Epithelial cell of prostate (primary cell): ENCODE data around the gene KCNJ5.
"Not testable (repeated sequence)": the region's sequence is repeated elsewhere in the genome, so short reads cannot be mapped to it uniquely, and the experiment has no call there.

Experiments used
- DNase-seq: peaks from one replicate; pipeline ENCODE4 v3.0.0-alpha.2; 2011; ENCODE audit warnings: low read depth, low spot score
- H3K27ac ChIP-seq: fragments of 450-650 bp; 2 replicates; pipeline ENCODE4 v1.5.1; 2017; ENCODE audit warnings: mild to moderate bottlenecking

Gene KCNJ5

DNA sequence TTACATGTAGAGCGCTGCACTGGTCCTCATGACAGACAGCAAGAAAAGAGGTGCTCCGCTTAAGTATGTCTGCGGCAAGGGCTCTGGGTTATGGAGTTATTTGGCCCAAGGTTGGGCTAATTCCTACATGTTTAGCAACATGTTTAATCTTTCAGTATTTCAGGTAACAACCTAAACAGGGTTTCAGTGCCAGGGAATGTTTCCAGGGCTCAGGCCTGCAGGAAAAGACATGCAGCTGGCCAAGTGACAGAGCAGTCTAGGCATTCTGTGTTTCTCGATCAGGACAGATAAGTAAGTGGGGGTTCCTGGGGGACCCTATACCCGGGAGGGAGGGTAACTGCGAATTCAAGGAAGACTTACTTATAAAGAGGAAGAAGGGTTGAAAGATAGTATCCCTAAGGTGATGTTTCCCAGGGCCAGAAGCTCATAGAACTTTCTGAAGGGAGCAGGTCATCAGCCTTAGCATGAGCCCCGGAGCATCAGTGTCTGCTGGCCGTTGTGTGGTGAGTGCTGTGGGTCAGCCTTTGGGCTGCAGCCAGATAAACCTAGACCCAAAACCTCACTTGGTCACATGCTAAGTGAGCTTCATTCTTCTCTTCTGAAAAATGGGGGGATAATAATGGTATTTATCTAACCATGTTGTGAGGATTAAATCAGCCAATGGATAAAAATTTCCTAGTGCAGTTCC is 18.4 kb downstream of the KCNJ5 start:
- no peak for DNase-seq
- peak overlapping the region; percentile 80 for H3K27ac ChIP-seq

DNA sequence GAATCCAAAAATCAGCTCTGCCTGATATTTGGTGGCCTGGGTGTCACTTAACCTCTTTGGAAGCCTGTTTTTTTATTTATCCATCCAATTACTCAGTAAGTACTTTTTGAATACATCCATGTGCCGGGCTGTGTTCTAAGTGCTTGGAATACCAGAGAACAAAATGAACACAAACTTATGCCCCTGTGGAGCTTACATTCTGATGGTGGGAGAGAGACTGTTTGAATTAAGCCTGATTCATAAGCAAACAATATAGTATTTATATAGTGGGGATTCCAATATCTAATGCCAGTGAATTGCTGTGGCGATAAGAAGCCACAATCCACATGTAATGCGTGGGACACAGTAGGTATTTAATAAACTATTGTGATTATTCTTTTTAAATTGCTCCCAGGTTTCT is 19.4 kb downstream of the KCNJ5 start:
- H3K27ac ChIP-seq = no peak overlapping the region
- DNase-seq = no peak

DNA sequence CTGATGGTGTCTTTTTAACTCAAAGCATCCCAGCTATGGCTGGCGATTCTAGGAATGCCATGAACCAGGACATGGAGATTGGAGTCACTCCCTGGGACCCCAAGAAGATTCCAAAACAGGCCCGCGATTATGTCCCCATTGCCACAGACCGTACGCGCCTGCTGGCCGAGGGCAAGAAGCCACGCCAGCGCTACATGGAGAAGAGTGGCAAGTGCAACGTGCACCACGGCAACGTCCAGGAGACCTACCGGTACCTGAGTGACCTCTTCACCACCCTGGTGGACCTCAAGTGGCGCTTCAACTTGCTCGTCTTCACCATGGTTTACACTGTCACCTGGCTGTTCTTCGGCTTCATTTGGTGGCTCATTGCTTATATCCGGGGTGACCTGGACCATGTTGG is 20.1 kb downstream of the KCNJ5 start:
- DNase-seq = no peak
- H3K27ac ChIP-seq = no peak overlapping the region

DNA sequence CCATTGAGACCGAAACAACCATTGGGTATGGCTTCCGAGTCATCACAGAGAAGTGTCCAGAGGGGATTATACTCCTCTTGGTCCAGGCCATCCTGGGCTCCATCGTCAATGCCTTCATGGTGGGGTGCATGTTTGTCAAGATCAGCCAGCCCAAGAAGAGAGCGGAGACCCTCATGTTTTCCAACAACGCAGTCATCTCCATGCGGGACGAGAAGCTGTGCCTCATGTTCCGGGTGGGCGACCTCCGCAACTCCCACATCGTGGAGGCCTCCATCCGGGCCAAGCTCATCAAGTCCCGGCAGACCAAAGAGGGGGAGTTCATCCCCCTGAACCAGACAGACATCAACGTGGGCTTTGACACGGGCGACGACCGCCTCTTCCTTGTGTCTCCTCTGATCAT is 20.5 kb downstream of the KCNJ5 start:
- no peak overlapping the region for H3K27ac ChIP-seq
- DNase-seq = no peak

DNA sequence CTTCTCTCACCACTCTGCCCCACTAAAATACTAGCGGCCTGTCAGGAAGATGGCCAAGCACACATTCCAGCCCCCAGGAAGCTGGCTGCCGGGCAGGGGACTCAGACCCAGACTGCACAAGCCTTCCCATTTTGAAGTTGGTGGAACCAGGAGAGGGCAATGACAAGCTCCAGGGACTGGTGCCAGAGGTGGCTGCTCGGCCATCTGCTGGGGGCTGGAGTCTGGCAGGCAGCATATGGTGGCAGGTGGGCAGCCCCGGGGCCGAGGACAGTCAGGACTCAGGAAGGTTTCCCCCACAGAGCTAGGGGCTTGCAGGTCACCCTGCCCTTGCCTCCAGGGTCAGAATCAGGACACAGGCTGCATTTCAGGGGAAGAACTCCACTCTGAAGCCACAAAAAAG is 22.6 kb downstream of the KCNJ5 start:
- no peak for DNase-seq

DNA sequence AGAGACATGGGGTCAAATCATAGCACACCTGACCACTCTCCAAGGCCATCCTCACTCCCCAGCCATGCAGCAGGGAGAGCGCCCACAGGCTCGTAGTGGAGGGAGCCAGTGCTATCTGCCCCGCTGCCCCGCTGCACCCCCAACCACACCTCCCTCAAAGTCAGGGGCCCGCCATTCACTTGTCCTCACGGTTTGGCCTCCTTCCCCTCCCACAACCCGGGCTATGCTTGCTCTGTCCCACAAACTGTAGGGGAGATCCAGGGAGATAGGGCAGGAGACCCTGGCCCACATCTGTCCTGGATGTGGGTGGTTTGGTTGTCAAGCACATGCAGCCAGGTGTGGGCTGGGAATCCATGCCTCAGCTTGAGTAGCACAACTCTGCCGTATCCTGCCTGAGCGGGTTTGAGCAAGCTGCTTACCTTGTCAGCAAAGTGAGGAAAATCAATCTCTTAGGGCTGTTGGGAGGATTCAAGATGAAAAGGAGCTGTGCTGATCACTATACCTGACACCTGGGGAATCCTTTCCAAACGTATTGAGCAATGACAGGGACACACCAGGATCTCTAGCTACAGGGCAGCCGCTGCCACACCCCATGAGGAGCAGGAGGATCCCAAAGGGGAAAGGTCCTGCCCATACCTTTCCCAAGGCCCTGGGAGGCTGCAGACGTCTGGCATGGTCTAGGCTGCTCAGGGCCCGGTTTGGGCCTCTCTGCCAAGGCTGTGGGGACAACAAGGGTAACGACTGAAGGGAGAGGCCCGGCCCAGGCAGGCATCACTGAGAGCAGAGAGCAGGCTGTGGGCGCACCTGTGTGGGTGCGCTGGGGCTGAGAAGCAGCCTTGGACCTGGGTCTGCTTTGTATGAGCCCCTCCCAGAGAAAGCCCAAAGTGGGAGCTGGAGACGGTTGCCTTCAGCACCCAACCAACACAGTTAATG is 23.3 kb downstream of the KCNJ5 start:
- DNase-seq = no peak
- H3K27ac ChIP-seq = no peak overlapping the region

More for the DNA sequence above, 22.6 kb downstream of the KCNJ5 start:
- no peak overlapping the region for H3K27ac ChIP-seq

DNA sequence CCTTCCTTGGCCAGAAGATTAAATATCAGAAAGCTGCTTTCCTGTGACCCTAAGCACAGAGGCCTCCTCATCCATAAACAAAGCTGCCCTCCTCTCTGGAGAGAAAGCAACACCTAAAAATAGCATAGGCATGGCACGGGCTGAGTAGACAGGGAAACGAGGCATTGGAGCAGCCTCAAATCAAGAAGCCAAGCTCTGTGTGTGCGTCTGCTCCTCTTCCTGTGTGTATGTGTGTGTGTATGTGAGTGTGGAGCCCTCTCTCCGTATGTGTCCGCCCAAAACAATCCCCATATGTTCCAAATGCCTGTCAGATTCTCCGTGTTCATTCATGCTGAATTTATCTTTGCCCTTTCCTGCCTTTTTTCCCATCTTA is 24.0 kb downstream of the KCNJ5 start:
- no peak overlapping the region for H3K27ac ChIP-seq
- no peak for DNase-seq

DNA sequence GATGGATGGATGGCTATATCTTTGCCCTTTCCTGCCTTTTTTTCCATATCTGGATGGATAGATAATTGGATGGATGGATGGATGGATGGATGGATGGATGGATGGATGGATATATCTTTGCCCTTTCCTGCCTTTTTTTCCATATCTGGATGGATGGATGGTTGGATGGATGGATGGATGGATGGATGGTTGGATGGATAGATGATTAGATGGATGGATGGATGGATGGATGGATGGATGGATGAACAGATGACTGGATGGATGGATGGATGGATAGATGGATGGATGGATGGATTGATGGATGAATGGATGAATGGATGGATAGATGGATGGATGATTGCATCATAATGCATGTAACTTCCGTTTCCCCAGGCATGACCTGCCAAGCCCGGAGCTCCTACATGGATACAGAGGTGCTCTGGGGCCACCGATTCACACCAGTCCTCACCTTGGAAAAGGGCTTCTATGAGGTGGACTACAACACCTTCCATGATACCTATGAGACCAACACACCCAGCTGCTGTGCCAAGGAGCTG is 24.9 kb downstream of the KCNJ5 start:
- no peak for DNase-seq
- no peak overlapping the region for H3K27ac ChIP-seq

DNA sequence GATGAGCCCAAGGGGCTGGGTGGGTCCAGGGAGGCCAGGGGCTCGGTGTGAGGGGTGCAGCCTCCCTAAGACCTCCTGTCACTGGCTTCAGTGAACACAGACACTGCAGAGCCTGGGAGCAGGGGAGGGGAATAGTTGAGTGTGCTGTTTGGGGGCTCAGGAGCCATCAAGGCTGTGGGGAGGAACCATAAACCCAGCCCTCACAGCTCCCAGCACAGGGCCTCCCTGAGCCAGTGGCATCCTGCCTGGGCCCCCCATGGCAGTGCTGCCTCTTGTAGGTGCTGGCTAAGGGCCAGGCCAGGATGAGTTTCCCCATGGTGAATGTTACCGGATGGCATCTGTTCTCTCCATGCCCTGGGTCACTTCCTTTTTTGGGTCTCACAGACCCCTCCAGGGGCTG is 25.5 kb downstream of the KCNJ5 start:
- no peak overlapping the region for H3K27ac ChIP-seq
- no peak for DNase-seq

DNA sequence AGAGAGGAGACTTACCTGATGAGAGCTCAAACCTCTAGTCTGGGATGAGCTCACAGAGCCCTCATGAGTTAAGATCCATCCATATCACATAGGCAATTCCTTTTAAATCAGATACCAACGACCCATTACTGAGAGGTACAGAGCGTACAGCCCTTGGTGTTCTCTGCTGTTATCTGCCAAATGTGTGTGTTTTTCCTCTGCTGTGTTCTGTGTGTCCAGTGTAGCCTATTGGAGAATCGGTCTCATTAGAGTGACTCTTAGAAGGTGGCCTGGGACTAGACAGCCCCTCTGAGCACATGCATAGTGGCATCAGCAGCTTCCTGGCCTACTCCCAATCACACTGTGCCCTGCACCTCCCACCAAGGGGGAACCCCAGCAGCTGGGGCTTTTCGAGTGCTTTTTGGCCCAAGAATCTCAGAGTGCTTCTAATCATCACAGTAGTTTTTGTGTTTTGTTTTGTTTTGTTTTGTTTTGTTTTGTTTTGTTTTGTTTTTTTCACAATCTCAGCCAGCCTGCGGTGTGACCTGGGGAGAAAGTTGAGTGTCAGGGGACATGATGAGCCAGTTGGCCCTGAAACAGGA is 26.1 kb downstream of the KCNJ5 start:
- H3K27ac ChIP-seq = no peak overlapping the region

DNA sequence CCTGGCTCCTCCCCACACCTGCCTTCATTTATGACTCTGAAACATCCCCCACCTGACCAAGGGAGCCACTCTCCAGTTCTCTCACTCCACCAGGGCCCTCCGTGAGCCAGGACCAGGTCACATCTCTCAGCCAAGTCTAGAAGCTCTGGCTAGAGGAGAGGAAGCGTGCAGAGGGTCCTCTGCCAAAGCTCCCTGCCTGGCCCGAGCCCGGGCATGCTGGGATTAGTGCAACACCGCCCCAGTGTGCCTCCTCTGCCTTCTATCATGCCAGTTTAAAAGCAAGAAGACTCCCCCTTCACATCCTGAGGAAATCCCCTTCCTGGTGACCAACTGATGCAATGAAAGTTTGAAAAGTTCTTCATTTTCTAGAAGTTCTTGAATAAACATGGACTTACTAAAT is 28.1 kb downstream of the KCNJ5 start:
- H3K27ac ChIP-seq = no peak overlapping the region
- DNase-seq = no peak

More for the DNA sequence above, 26.1 kb downstream of the KCNJ5 start:
- DNase-seq = no peak

DNA sequence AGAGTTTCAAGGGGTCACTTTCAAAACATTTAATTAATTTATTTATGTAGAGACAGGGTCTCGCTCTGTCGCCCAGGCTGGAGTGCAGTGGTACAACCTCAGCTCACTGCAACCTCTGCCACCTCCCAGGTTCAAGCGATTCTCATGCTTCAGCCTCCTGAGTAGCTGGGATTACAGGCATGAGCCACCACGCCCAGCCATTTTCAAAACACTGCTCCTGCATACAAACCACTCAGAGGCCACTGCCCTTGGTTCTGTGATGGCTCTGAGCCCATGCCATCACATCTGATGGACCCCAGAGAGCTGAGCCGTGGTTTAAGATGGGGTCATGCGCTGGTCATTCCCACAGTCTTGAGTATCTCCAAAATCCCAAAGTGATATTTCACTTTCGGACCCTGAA is 28.5 kb downstream of the KCNJ5 start:
- DNase-seq, H3K27ac ChIP-seq: not testable (repeated sequence)

DNA sequence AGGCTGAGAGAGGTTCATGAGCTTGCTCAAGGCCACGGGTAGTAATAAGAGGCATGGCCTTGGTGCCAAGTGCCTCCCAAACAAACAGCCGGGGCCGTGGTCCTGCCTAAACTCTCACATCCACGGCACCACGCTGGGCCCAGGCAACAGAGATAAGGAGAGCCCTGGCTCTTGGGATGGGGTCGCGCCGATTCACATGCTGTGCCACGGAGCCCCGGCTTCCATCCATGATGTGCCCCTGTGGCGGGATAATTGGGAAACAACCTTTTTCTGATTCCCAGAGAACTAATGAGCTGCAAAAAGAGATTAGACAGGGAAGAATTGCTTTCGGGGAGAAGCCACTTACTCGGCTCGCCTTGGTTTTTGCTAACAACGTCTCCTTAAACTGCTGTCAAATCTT is 29.5 kb downstream of the KCNJ5 start:
- H3K27ac ChIP-seq = no peak overlapping the region
- no peak for DNase-seq

DNA sequence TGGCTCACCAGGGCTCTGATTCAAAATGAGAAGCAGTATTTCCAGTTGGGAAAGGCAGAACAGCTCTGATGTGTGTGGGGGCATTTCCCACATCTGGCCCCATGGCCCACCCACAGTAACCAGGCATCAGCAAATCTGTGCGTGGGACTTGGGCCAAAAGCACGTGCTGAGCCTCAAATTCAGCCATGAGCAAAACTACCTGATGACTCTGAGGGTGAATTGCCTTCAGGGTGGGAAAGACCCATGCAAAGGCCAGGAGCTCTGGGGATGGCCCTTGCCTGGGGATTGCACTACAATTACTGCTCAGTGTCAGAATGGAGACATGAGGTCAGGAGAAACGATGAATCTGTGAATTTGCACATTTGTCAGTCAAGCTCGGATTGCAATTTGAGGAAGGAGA is 30.6 kb downstream of the KCNJ5 start:
- no peak for DNase-seq
- no peak overlapping the region for H3K27ac ChIP-seq

DNA sequence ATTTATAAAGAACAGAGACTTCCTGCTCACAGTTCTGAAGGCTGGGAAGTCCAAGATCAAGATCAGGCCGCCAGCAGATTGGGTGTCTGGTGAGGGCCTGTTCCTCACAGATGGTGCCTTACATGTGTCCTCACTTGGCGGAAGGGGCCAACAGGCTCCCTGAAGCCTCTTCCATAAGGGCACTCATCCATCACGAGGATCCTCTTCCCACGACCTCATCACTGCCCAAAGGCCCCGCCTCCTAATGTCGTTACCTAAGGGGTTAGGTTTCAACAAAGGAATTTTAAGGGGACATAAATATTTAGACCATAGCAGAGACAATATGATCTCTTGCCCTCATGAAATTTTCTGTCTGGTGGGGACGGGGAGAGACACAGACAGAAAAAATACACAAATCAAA is 32.9 kb downstream of the KCNJ5 start:
- DNase-seq = no peak
- H3K27ac ChIP-seq = no peak overlapping the region

DNA sequence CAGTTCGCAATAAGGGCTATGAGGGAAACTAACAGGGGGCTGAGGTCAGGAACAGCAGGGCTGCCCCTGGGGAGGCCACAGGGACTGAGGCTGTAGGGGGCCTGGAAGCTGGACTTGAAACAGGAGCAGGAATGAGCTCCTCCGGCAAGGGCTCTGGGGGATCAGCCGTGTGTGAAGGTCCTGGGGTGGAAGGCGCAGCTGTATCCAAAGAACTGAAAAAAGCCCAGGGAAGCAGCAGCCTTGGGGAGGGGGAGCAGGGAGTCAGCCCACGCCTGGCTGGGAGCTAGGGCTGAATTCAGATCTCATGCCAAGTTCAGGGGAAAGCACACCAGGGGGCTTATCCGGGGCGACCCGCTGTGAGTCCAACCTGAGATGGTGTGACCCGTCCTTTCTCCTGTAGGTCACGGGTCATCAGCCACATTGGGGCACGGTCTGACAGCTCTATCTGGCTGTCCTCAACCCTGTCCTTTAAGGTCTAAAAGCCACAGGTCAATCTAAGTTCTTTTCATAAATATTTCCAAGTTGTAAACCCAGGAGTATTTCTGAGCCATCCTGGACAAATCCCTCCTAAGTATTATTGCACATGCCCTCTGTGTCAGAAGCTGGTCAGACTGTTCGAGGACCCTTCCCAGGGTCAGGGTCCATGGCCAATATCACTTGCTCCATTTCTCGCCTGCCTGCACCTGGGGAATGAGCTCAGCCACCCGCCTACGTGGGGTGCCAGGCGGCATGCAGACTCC is 33.5 kb downstream of the KCNJ5 start:
- no peak for DNase-seq

DNA sequence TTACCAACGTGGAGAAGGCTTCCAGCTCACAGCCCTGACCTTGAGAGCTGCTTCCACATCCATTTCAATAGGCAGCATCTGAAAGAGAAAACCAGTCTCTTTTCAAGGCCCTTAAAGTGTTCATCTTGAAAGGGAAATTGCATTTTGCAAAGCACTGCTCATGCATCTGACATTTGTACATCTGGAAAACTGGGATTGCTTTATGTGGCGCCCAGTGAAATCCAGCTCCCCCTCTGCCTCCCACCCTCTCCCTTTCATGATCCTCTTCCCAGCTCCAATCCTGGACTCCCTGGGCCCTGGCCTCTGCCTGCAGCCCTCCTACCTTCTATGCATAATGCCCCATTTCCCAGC is 34.1 kb downstream of the KCNJ5 start:
- DNase-seq = no peak
- no peak overlapping the region for H3K27ac ChIP-seq

More for the DNA sequence above, 33.5 kb downstream of the KCNJ5 start:
- H3K27ac ChIP-seq = no peak overlapping the region

DNA sequence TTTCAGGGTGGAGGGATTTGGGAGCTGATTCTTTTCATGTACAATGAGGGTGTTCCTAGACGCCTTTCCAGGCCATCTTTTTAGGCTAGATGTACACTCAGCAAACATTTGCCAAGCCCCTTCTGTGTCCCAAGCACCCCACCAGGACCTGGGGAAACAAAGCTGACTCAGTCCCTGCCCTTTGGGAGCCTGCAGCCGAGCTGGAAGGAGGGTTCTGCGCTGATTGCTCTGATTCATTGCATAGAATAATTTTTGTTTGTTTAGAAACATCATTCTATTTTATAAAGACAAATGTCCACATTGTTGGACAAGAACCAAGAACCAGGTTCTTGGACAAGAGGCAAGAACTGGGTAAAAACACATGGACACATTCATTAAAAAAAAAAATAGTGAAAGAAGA is 34.8 kb downstream of the KCNJ5 start:
- H3K27ac ChIP-seq = no peak overlapping the region
- DNase-seq = no peak

DNA sequence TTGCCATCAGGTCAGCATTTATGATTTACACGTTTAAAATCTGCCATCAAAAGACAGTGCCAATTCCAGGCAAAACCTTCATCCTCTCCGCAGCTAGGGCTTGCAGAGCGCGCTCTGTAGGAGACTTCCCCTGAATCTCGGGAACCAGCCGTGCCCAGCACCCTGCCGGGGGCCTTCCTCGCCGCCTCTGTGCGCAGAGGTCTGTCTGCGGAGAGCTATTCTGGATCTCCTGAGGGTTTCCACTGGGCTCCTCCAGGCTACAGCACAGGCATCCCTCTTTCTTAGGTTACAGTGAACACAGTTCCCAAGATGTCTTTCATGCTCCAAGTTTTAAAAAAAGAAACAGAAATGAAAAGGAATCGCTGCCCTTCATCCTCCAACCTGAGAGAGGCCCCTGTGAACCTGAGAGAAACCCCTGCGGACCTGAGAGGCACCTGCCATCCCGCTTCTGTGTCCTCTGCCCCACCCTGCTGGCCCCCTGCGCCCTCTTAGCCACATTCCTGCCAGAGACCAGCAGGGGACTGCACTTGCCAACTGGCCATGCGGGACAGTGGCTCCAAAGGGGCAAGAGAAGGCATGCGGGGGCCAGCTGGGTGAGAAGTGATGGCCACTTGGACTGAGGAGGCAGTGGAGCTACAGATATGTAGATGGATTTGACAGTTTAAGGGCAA is 35.4 kb downstream of the KCNJ5 start:
- DNase-seq = no peak
- H3K27ac ChIP-seq = no peak overlapping the region

DNA sequence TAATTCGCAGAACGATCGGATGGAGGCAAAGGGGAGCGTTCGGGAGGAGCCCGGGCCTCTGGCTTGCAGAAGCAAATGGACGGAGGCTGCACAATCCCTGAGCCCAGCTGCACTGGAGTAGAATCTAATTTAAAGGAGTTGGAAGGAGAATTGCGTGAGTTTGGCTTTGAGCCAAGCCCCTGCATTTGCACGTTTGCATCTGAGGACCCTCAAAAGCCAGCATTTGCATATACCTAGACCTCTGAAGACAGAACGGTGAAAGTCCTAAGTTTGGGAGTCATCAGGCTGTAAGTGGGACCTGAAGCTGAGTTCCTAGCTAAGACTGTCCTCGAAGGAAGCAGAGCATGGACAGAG is 35.9 kb downstream of the KCNJ5 start:
- no peak for DNase-seq

More for the DNA sequence above, 35.9 kb downstream of the KCNJ5 start:
- H3K27ac ChIP-seq = no peak overlapping the region
